Heart left ventricle (tissue), 13 donors: ENCODE results near the gene ANKRD18B.
"Not testable (repeated sequence)": the region's sequence is repeated elsewhere in the genome, so short reads cannot be mapped to it uniquely, and the experiment has no call there.

Experiments used
- CTCF ChIP-seq, 12 donors: fragments of 200-600 bp; sonication (generic) in 4 of 12; IDR thresholded peaks; one replicate each; pipeline versions ENCODE4 v1.5.0 to v1.8.0; 2018 to 2022; ENCODE audit warnings: antibody characterized with exemption in 12 of 12, mild to moderate bottlenecking in 5 of 12
- POLR2A ChIP-seq, 2 donors: fragments of 450-650 bp; IDR thresholded peaks; one replicate each; pipeline ENCODE4 v1.6.1; 2017; ENCODE audit warnings: antibody characterized with exemption in 2 of 2, mild to moderate bottlenecking in 2 of 2, moderate library complexity in 2 of 2
- donor health status: ischemic (EF 13 %, LVEDD 7.1; RV severe dilation, severe dysfunction).
- donor health status: DM: no; HTN: yes; CAD: no.
- donor health status: DM: no; HTN: no; CAD: no.
- donor health status: ischemic (EF 25% LVEDD 6.9; RV normal size, moderate dysfunction).
- donor health status: ischemic (EF 25% LVEDD 5.7; RV mildly dilated, moderate dysfunction).
- donor health status: ischemic (EF 35%, LVEDD 5.7; RV mildly dilated, moderate dysfunction).
- donor health status: nonischemic (EF 11% LVEDD 7.7; RV severe dilation, severe dysfunction).
- donor health status: DM: yes; HTN: yes; CAD: no.
- donor health status: PGD.
- donor health status: ischemic (EF 29% LVEDD 5.4; RV normal size, mild dysfunction).
- donor health status: nonischemic (EF 23%, LVEDD 6.1; RV moderate dilation, normal function).

GRCh38 chr9:33493819-33494218 lies 30.2 kb upstream of the ANKRD18B start:
- not testable (repeated sequence) for TF ChIP-seq POLR2A, CTCF (IDR thresholded peaks at IDR 0.05)
